DLD1 (cell line): Measurements from ENCODE around the gene PRAMEF8.
"Not testable (repeated sequence)": the region's sequence is repeated elsewhere in the genome, so short reads cannot be mapped to it uniquely, and the experiment has no call there.

Source experiments
- in situ Hi-C: cut with HindIII; loops from 2 replicates; pipeline ENCODE4 v1.10.0; 2017; ENCODE audit warnings: low sequenced_read_pairs

PRAMEF8 gene

DNA sequence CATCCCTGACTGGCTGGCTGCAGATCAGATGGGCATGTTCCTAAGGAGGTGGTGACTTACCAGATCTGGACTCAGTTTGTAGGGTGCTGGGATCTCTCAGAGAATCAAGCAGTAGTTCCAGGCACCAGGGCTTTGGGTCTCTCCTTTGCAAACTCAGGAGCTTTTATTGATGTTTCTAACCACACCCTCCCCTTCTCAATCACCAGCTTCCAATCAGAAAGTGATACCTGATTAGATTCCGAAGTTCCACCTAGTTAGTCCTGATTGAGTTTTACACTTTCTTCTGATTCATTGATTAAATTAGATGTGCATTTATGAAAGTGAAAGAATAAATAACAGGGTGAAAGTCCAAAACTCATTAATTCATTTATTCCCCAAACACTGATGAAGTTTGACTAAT is at the start of gene PRAMEF8:
Gene PRAMEF8, minus strand, starts transcription at position 101 of the 400 bp plus-strand sequence. CDS start 1,046 bp downstream, outside the sequence.
- in situ Hi-C loops = not testable (repeated sequence)

DNA sequence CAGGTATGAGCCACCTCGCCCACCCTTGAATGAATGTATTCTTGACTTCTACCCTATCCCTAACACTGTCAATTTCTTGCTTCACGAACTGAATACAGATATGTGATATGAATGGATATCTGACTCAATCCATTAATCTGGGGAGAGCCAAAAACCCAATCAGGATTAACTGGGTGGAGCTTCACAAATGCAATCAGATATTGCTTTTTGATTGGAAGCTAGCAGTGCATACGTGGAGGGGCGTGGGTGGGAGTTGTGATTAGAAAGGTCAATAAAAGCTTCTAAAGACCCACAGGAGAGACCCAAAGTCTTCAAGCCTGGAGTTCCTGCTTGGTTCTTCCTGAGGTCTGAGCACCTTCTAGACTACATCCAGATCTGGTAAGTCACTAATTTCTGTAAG is 30.3 kb upstream of the PRAMEF8 start, which contains the start of gene PRAMEF15:
Gene PRAMEF15, plus strand, starts transcription at position 301 of the 400 bp plus-strand sequence. CDS start 2,827 bp downstream, outside the sequence.
- in situ Hi-C loops = not testable (repeated sequence)

- in situ Hi-C loops = not testable (repeated sequence)
Observed at GRCh38 chr1:13303239-13303638, 18.3 kb upstream of the PRAMEF8 start, which contains the start of gene PRAMEF33. Gene PRAMEF33 (plus strand): TSS chr1:13303539. CDS start chr1:13305955, 2,416 bp downstream.

- in situ Hi-C loops = not testable (repeated sequence)
Observed at GRCh38 chr1:13302197-13302596, 17.3 kb upstream of the PRAMEF8 start.

DNA sequence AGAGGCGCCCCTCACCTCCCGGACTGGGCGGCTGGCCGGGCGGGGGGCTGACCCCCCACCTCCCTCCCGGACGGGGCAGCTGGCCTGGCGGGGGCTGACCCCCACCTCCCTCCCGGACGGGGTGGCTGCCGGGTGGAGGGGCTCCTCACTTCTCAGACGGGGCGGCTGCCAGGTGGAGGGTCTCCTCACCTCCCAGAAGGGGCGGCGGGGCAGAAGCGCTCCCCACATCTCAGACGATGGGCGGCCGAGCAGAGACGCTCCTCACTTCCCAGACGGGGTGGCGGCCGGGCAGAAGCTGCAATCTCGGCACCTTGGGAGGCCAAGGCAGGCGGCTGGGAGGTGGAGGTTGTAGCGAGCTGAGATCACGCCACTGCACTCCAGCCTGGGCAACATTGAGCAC is 13.8 kb upstream of the PRAMEF8 start:
- in situ Hi-C loops = not testable (repeated sequence)

DNA sequence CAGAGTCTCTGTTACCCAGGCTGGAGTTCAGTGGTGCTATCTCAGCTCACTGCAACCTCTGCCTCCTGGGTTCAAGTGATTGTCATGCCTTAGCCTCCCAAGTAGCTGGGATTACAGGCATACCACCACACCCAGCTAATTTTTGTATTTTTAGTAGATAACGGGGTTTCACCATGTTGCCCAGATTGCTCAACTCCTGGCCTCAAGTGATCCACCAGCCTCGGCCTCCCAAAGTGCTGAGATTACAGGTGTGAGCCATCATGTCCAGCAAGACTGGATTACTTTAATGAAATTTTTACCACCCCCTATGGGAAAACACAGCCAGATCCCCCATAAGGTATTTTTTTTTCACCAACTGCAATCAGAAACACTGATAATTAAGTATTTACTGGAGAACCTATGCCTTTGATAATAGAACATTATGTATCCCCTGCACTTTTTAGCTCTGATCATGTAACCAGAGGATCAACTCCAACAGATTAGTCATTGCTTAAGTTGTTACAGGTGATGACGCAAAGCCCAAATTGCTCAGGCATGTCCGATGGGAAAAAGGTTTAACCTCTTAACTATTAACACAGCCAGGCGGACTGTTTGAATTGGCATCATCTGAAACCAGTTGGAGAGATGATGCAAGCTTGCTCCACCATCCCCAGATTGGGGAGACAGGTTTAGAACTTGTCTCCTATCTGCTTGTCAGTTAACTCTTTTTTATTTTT is 12.4 kb upstream of the PRAMEF8 start:
- in situ Hi-C loops = not testable (repeated sequence)

GRCh38 chr1:13289030-13289429 is 4.1 kb upstream of the PRAMEF8 start:
- in situ Hi-C loops = not testable (repeated sequence)

- in situ Hi-C loops = not testable (repeated sequence)
Observed at GRCh38 chr1:13279617-13280016, 5.3 kb downstream of the PRAMEF8 start.

DNA sequence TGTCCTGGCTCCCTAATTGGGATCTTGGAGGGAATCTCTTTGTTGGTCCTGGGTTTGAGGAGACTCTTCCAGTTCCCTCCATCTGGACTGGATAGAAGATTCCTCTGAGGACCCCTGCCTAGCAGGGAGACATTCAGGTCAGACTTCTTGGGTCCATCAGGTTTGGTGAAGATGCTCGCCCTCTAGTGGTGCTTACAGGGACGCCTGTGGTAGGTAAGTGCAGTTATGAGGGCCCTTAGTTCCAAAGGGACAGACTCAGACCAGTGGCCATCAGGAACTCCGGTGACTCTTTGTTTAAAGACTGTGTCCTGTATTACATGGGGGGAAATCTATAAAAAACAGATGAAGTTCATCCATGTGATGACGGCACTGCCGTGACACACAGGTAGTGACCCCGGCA is 7.9 kb downstream of the PRAMEF8 start:
- in situ Hi-C loops = not testable (repeated sequence)

- in situ Hi-C loops = not testable (repeated sequence)
Observed at GRCh38 chr1:13265124-13265523, 19.8 kb downstream of the PRAMEF8 start.

DNA sequence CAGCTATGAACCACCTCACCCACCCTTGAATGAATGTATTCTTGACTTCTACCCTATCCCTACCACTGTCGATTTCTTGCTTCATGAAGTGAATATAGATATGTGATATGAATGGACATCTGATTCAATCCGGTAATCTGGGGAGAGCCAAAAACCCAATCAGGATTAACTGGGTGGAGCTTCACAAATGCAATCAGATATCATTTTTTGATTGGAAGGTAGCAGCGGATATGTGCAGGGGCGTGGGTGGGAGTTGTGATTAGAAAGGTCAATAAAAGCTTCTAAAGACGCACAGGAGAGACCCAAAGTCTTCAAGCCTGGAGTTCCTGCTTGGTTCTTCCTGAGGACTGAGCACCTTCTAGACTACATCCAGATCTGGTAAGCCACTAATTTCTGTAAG is 31.0 kb downstream of the PRAMEF8 start, which contains the start of gene PRAMEF5:
Gene PRAMEF5, plus strand, starts transcription at position 301 of the 400 bp plus-strand sequence. CDS start 5,071 bp downstream, outside the sequence.
- in situ Hi-C loops = not testable (repeated sequence)

- in situ Hi-C loops = not testable (repeated sequence)
Observed at GRCh38 chr1:13247122-13247521, 37.8 kb downstream of the PRAMEF8 start.

GRCh38 chr1:13246554-13246871 is 38.4 kb downstream of the PRAMEF8 start:
- in situ Hi-C loops = not testable (repeated sequence)

DNA sequence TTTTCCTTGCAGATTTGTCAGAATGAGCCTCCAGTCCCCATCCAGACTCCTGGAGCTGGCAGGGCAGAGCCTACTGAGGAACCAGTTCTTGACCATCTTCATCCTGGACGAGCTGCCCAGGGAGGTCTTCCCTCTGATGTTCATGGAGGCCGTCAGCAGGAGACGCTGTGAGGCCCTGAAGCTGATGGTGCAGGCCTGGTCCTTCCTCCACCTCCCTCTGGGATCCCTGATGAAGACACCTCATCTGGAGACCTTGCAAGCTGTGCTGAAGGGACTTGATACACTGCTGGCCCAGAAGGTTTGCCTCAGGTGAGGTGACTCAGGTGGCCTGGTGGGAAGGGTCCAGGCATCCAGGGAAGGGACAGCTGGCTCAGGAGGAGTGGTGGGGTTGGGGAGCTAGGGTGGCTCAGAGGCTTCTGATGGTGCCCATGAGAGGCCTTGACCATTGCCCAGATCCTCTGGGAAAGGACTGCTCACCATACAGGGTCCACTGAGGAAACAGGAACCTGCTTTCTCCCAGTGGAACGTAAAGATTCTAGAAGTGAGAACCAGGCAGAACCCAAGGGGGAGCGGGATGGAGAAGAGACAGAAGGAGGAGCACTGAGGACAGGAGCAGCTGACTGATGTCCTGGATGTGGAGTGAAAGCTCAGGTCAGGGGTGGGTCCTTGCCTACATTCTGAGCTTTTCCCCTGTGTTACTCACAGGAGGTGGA is 38.9 kb downstream of the PRAMEF8 start:
- in situ Hi-C loops = not testable (repeated sequence)

DNA sequence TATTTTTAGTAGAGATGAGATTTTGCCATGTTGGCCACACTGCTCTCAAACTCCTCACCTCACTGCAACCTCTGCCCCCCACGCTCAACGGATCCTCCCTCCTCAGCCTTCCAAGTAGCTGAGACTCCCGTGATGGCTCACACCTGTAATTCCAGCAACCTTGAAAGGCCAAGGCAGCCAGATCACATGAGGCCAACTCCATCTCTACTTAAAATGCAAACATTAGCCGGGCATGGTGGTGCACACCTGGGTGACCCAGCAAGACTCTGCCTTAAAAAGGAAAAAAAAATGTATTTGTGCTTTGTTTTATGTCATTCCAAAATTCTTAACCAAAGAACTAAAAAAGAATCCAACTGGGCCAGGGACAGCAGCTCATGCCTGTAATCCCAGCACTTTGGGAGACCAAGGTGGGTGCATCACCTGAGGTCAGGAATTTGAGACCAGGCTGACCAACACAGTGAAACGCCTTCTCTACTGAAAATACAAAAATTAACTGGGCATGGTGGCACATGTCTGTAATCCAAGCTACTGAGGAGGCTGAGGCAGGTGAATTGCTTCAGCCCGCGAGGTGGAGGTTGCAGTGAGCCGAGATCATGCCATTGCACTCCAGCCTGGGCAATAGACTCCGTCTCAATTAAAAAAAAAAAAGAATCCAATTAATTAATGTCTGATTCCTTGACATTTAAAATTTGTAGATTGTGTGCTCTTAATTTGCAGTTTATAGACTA is 41.2 kb downstream of the PRAMEF8 start:
- in situ Hi-C loops = not testable (repeated sequence)

DNA sequence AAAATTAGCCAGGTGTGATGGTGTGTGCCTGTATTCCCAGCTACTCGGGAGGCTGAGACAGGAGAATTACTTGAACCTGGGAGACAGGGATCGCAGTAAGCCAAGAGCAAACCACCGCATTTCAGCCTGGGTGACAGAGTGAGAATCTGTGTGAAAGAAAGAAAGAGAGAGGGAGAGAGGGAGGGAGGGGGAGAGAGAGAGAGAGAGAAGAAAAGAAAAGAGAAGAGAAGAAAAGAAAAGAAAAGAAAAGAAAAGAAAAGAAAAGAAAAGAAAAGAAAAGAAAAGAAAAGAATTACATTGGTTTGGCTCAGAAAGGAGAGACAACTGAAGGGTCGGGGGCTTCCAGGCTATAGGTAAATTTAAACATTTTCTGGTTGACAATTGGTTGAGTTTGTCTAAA is 45.3 kb downstream of the PRAMEF8 start:
- in situ Hi-C loops = not testable (repeated sequence)

- in situ Hi-C loops = not testable (repeated sequence)
Observed at GRCh38 chr1:13237572-13237971, 47.4 kb downstream of the PRAMEF8 start.

DNA sequence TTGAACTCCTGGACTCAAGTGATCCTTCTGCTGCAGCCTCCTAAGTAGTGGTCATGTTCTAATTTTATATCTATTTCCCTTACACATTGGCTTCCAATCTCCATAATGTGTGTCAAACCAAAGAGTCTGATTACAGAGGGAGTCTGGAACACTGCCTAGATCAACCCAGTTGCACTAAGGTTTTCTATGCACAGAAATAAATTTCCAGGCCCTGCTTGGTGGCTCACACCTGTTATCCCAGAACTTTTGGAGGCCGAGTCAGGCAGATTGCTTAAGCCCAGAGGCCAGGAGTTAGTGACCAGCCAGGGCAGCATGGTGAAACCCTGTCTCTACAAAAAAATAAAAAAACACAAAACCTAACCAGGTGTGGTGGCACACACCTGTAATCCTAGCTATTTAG is 50.9 kb downstream of the PRAMEF8 start:
- in situ Hi-C loops = not testable (repeated sequence)

DNA sequence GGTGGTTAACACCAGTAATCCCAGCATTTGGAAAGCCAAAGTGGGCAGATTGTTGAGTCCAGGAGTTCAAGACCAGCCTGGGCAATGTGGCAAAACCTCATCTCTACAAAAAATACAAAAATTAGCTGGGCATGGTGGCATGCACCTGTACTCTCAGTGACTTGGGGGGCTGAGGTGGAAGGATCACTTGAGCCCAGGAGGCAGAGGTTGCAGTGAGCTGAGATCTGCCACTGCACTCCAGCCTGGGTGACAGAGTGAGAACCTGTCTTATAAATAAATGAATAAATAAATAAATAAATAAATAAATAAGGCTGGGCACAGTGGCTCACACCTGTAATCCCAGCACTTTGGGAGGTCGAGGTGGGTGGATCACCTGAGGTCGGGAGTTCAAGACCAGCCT is 52.9 kb downstream of the PRAMEF8 start:
- in situ Hi-C loops = not testable (repeated sequence)
